Upper lobe of left lung (tissue), 4 donors: ENCODE results near the gene AFAP1L1.

Experiments used
- EP300 ChIP-seq, 4 donors: sonication (generic); formaldehyde crosslinking; IDR thresholded peaks; one replicate each; pipeline ENCODE4 v1.5.1; 2017; ENCODE audit warnings: antibody characterized with exemption in 4 of 4, control low read depth in 2 of 4
- POLR2A ChIP-seq, 4 donors: fragments of 450-650 bp; IDR thresholded peaks; one replicate each; pipeline ENCODE4 v1.5.1; 2016 to 2017; ENCODE audit warnings: antibody characterized with exemption in 4 of 4, mild to moderate bottlenecking in 2 of 4
- POLR2AphosphoS5 ChIP-seq, 2 donors: sonication (generic); formaldehyde crosslinking; IDR thresholded peaks; one replicate each; pipeline ENCODE4 v1.5.1; 2017; ENCODE audit warnings: antibody characterized with exemption in 2 of 2
- TF ChIP-seq, protein P1 (sequence below), 6 experiments: fragments of 450-650 bp in 4 of 6; fragments of 200-600 bp in 2 of 6; sonication (generic) in 2 of 6; IDR thresholded peaks; one replicate each; pipeline ENCODE4 v1.5.1; 2016 to 2019; ENCODE audit warnings: antibody characterized with exemption in 6 of 6

DNA sequence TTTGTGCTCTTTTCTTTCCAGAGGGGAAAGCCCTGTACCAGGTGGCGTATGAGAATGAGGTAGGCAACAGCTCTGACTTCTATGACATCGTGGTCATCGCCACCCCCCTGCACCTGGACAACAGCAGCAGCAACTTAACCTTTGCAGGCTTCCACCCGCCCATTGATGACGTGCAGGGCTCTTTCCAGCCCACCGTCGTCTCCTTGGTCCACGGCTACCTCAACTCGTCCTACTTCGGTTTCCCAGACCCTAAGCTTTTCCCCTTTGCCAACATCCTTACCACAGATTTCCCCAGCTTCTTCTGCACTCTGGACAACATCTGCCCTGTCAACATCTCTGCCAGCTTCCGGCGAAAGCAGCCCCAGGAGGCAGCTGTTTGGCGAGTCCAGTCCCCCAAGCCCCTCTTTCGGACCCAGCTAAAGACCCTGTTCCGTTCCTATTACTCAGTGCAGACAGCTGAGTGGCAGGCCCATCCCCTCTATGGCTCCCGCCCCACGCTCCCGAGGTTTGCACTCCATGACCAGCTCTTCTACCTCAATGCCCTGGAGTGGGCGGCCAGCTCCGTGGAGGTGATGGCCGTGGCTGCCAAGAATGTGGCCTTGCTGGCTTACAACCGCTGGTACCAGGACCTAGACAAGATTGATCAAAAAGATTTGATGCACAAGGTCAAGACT, 96.5 kb downstream of the AFAP1L1 start:
- TF ChIP-seq EP300 (IDR thresholded peaks at IDR 0.05) (no peak), POLR2A (IDR thresholded peaks at IDR 0.05) (no peak), POLR2AphosphoS5 (IDR thresholded peaks at IDR 0.05) (no peak)
- TF ChIP-seq, protein P1, sequence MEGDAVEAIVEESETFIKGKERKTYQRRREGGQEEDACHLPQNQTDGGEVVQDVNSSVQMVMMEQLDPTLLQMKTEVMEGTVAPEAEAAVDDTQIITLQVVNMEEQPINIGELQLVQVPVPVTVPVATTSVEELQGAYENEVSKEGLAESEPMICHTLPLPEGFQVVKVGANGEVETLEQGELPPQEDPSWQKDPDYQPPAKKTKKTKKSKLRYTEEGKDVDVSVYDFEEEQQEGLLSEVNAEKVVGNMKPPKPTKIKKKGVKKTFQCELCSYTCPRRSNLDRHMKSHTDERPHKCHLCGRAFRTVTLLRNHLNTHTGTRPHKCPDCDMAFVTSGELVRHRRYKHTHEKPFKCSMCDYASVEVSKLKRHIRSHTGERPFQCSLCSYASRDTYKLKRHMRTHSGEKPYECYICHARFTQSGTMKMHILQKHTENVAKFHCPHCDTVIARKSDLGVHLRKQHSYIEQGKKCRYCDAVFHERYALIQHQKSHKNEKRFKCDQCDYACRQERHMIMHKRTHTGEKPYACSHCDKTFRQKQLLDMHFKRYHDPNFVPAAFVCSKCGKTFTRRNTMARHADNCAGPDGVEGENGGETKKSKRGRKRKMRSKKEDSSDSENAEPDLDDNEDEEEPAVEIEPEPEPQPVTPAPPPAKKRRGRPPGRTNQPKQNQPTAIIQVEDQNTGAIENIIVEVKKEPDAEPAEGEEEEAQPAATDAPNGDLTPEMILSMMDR (IDR thresholded peaks at IDR 0.05) = no peak
